ENCODE results near the gene CNTNAP5. TPM values are rescaled to one million over a fixed set of nuclear protein-coding genes. Genes with fewer than 3 reads are reported as not detected.

Gene CNTNAP5
- total RNA-seq, 1 donor from 2014 or later, result not detected

DNA sequence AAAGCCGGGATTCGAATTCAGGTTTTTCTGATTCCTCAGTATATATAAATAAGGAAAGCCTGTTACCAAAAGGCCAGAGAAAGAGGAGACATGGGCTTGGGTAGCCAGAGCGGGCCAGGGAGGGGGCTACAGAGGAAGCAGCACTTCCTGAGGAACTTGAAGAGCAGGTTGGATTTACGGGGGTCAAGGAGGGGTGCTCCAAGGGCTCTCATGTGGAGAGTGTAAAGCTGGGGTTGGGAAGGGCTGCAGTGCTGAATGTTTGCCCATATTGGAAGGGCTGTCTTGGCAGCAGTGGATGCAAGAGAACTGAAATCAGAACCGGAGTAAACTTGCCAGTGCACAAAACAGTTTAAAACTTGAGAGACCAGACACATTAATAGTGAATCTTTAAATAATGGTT is 511.5 kb downstream of the CNTNAP5 start:
- Mint-ChIP-seq H3K27me3 (ENCODE audit: low read depth) (no peaks in the 10 kb centered on the region), H3K27ac (no peak overlapping the region), H3K4me3 (ENCODE audit: low read depth) (no peak overlapping the region), H3K4me1 (ENCODE audit: low read depth) (no peaks in the 10 kb centered on the region), H3K9me3 (peaks cover 32% of the 10 kb centered on the region), H3K36me3 (ENCODE audit: low read depth) (no peaks in the 10 kb centered on the region)
- DNase-seq (ENCODE audit: low spot score), result no peak
- intact Hi-C loops (cut with micrococcal nuclease), result no loop called here

DNA sequence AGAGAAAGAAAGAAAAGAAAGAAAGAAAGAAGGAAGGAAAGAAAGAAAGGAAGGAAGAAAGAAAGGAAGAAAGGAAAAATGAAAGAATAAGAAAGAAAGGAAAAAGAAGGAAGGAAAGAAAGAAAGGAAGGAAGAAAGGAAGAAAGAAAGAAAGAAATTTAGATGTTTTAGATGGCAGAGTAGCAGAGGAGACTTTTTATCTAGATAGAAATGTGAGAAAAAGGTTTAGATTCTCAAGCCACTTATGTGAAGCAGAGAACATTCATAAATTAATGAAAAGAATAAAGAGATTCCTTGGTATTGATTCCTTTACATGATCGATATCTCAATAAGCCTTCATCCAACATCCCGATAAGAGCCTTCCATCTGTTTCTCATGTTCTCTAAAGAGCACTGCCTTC is 513.5 kb downstream of the CNTNAP5 start:
- intact Hi-C loops (cut with micrococcal nuclease), result no loop called here
- H3K9me3 Mint-ChIP-seq, result peaks cover 38% of the 10 kb centered on the region

DNA sequence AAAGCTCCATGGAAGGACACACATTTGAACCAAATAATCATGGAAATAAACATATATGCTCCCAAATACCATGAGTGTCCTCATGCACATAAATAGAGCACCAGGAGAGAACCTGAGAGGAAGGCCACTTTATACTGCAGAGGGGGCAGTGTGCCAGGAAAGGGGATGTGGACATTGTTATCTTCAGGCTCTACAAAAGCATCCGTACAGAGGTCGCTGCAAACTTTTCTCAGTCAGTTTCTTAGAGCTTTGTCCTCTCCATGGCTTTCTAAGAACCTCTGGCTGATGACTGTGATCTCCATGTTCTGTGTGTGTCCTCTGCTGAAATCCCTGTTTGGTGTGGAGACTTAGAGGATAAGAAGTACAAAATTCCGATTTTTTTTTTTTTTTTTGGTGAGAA is 515.7 kb downstream of the CNTNAP5 start:
- intact Hi-C loops (cut with micrococcal nuclease), result no loop called here
- H3K36me3 Mint-ChIP-seq (ENCODE audit: low read depth), result no peaks in the 10 kb centered on the region
- peaks cover 24% of the 10 kb centered on the region for H3K9me3 Mint-ChIP-seq
- no peaks in the 10 kb centered on the region for H3K4me1 Mint-ChIP-seq (ENCODE audit: low read depth)
- H3K4me3 Mint-ChIP-seq (ENCODE audit: low read depth), result no peak overlapping the region
- H3K27ac Mint-ChIP-seq, result no peak overlapping the region
- no peaks in the 10 kb centered on the region for H3K27me3 Mint-ChIP-seq (ENCODE audit: low read depth)
- DNase-seq (ENCODE audit: low spot score), result no peak

More for the DNA sequence above, 513.5 kb downstream of the CNTNAP5 start:
- no peak overlapping the region for H3K27ac Mint-ChIP-seq
- H3K27me3 Mint-ChIP-seq (ENCODE audit: low read depth), result no peaks in the 10 kb centered on the region
- DNase-seq (ENCODE audit: low spot score), result no peak
- H3K36me3 Mint-ChIP-seq (ENCODE audit: low read depth), result no peaks in the 10 kb centered on the region
- H3K4me3 Mint-ChIP-seq (ENCODE audit: low read depth), result no peak overlapping the region
- H3K4me1 Mint-ChIP-seq (ENCODE audit: low read depth), result no peaks in the 10 kb centered on the region

DNA sequence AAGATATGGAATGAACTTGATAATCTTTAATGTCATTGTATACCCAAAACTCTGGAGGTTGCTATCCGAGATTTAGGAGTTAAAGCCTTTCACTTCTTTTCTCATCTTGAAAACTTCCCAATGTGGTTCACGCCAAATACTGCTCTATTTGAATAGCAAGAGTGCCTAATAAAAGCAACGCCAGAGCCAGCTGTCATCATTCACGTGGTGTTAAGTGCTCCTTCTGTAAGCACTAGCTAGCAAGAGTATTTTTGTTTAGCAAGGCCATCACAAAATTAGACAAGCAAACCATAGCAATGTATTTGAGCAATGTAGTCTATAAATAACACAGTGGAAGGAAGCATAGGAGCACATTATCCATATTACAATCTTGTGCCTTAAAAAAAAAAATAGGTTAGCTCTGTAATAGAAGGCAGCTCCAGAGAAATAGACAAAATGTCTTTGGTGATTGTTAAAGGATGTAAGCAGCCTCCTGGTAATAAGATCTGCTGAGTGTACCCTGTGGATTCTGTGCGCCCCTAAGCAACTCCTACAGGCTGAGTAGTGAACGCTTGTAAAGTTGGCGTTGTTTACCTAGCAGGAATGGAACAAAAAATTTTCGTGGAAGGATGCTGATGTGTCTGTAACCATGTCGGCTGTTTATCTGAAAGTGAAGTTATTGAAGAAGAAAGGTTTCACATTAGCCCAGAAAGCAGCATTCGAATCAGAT is 518.0 kb downstream of the CNTNAP5 start:
- intact Hi-C loops (cut with micrococcal nuclease), result no loop called here
- H3K36me3 Mint-ChIP-seq (ENCODE audit: low read depth), result no peaks in the 10 kb centered on the region
- H3K27me3 Mint-ChIP-seq (ENCODE audit: low read depth), result no peaks in the 10 kb centered on the region
- DNase-seq (ENCODE audit: low spot score), result no peak
- H3K9me3 Mint-ChIP-seq, result peaks cover 11% of the 10 kb centered on the region
- no peak overlapping the region for H3K4me3 Mint-ChIP-seq (ENCODE audit: low read depth)
- H3K4me1 Mint-ChIP-seq (ENCODE audit: low read depth), result no peaks in the 10 kb centered on the region
- H3K27ac Mint-ChIP-seq, result no peak overlapping the region

DNA sequence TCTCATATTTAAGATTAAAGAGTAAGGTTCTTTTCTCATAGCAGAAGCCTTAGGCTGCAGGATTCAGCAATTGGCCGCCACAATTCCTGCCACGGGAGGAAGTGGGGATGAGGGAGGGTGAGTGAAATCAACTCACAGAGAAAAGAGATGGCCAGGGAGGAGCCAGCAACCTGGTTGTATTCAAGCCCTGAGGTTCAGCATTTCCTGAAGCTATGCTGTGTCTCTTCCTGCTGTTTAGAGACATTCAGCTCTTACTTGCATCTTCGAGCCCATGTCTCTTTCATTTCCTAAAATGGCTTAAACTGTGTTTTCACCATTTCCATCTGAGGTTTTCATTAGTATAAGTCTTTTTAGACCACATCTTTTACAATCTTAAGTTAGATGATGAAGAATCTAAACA is 522.6 kb downstream of the CNTNAP5 start:
- no peak for DNase-seq (ENCODE audit: low spot score)
- intact Hi-C loops (cut with micrococcal nuclease), result no loop called here
- H3K27ac Mint-ChIP-seq, result no peak overlapping the region
- no peaks in the 10 kb centered on the region for H3K36me3 Mint-ChIP-seq (ENCODE audit: low read depth)
- H3K4me3 Mint-ChIP-seq (ENCODE audit: low read depth), result no peak overlapping the region
- no peaks in the 10 kb centered on the region for H3K27me3 Mint-ChIP-seq (ENCODE audit: low read depth)
- peaks cover 2% of the 10 kb centered on the region for H3K9me3 Mint-ChIP-seq
- H3K4me1 Mint-ChIP-seq (ENCODE audit: low read depth), result no peaks in the 10 kb centered on the region

DNA sequence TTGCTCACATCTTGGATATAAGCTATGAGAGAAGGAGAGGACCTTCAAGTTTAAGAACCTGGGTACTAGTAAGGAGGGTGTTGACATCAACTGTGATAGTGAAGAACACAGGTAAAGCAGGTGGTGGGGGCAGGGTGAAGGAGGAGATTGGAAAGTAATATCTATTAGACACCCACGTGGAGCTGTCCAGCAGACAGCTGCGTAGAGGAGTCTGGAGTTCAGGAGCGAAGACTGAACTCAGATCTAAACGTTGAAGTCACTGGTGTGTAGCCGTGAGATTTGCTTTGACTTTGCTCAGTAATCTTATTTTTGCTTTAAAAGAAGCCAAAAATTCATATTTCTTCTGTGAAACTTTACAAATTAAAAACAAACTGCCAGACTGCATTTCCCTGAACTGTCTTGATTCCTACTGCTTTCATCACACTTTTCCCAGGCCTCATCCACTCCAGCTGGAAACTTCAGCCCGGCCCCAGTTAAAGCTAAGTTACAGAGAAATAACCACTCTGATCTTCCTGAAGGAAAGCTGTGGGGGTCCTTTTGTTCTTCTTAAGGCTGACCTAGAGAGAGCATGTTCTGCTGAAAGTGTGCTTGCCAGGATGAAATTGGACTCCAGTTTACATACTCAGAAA is 533.3 kb downstream of the CNTNAP5 start:
- H3K4me1 Mint-ChIP-seq (ENCODE audit: low read depth), result no peaks in the 10 kb centered on the region
- no peaks in the 10 kb centered on the region for H3K27me3 Mint-ChIP-seq (ENCODE audit: low read depth)
- H3K4me3 Mint-ChIP-seq (ENCODE audit: low read depth), result no peak overlapping the region
- H3K9me3 Mint-ChIP-seq, result peaks cover 20% of the 10 kb centered on the region
- intact Hi-C loops (cut with micrococcal nuclease), result no loop called here
- no peak overlapping the region for H3K27ac Mint-ChIP-seq
- H3K36me3 Mint-ChIP-seq (ENCODE audit: low read depth), result no peaks in the 10 kb centered on the region
- DNase-seq (ENCODE audit: low spot score), result no peak

DNA sequence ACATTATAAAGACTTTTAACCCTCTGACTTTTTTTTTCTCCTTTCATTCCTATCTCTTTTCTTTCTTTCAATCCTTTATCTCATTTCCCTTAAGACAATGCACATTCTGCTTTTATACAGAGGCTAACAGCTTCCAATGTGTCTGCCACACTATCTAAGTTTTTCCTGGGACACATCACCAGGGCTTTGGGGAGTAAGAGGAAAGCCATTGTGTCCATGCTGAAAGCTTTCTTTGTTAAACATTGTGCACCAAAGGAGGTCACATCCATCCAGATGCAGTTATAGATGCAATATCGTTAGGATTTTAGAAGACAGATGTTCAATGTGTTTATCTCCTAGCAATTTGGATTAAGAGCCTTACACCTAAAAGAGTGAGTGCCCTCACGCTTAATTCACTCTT is 534.1 kb downstream of the CNTNAP5 start:
- Mint-ChIP-seq H3K4me3 (ENCODE audit: low read depth) (no peak overlapping the region), H3K9me3 (peaks cover 27% of the 10 kb centered on the region), H3K36me3 (ENCODE audit: low read depth) (no peaks in the 10 kb centered on the region), H3K4me1 (ENCODE audit: low read depth) (no peaks in the 10 kb centered on the region), H3K27me3 (ENCODE audit: low read depth) (no peaks in the 10 kb centered on the region), H3K27ac (no peak overlapping the region)
- no peak for DNase-seq (ENCODE audit: low spot score)
- intact Hi-C loops (cut with micrococcal nuclease), result no loop called here

DNA sequence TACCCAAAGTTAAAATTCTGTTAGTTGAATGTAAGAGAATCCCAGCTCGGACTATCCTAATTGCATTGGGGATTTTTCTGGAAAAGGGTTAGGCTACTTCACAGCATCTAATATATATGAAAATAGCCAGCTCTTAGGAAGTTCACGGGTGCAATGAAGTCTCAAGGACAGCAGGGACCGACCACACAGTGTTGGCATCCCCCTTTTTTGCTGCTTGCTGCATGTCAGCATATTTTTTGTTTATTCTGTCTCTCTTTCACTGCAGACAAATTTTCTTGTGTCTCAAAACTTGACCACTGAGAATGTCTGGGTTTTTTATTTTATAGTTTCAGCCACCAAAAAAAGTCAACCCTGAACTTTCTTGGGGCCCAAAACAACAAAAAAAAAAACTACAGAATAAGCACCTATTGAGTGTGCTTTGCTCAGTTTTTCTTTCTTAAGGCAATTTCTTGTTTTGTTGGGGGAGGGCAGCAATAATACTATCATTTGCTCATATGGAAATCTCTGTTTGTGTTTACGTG is 535.6 kb downstream of the CNTNAP5 start:
- Mint-ChIP-seq H3K27me3 (ENCODE audit: low read depth) (no peaks in the 10 kb centered on the region), H3K9me3 (peaks cover 27% of the 10 kb centered on the region), H3K4me3 (ENCODE audit: low read depth) (no peak overlapping the region), H3K27ac (no peak overlapping the region), H3K36me3 (ENCODE audit: low read depth) (no peaks in the 10 kb centered on the region), H3K4me1 (ENCODE audit: low read depth) (no peaks in the 10 kb centered on the region)
- intact Hi-C loops (cut with micrococcal nuclease), result no loop called here
- no peak for DNase-seq (ENCODE audit: low spot score)

DNA sequence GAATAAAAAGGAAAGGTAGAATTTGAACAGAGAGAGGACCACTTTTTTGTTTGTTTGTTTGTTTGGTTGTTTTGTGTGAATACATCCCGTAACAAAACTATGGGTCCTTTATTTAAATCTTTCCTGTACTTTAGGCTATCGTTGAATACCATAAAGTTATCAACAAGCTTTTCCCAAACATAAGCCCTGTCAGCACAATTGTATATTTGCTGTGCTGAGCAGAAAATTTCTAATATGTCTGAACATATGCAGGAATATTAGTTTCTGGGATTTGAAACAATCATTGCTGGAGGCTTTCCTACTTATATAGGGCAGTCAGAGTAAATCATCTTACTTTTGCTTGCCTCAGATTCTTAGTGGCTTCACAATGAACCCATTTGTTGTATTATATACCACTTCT is 536.4 kb downstream of the CNTNAP5 start:
- H3K36me3 Mint-ChIP-seq (ENCODE audit: low read depth), result no peaks in the 10 kb centered on the region
- no peaks in the 10 kb centered on the region for H3K27me3 Mint-ChIP-seq (ENCODE audit: low read depth)
- intact Hi-C loops (cut with micrococcal nuclease), result no loop called here
- DNase-seq (ENCODE audit: low spot score), result no peak
- H3K4me1 Mint-ChIP-seq (ENCODE audit: low read depth), result no peaks in the 10 kb centered on the region
- H3K9me3 Mint-ChIP-seq, result peaks cover 34% of the 10 kb centered on the region
- no peak overlapping the region for H3K4me3 Mint-ChIP-seq (ENCODE audit: low read depth)
- no peak overlapping the region for H3K27ac Mint-ChIP-seq

DNA sequence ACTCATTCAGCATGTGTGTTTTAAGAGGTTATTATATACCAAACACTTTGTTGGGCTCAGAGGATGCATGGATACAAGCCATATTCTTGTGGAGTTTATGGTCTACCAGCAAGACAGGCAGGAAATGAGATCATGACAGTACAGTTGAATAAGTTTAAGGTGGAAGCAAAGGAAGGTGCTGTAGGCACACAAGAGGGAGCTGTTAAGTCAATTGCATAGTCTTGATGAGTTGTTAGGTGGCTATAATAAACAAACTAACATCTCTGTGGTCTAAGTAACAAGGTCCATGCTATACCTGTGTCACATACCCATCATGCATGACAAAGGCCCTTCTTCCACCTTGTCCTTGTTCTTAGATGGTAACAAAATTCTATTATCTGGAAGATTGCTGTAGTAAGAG is 538.3 kb downstream of the CNTNAP5 start:
- Mint-ChIP-seq H3K27me3 (ENCODE audit: low read depth) (no peaks in the 10 kb centered on the region), H3K27ac (no peak overlapping the region), H3K36me3 (ENCODE audit: low read depth) (no peaks in the 10 kb centered on the region), H3K9me3 (peaks cover 25% of the 10 kb centered on the region), H3K4me3 (ENCODE audit: low read depth) (no peak overlapping the region), H3K4me1 (ENCODE audit: low read depth) (no peaks in the 10 kb centered on the region)
- intact Hi-C loops (cut with micrococcal nuclease), result no loop called here
- DNase-seq (ENCODE audit: low spot score), result no peak

DNA sequence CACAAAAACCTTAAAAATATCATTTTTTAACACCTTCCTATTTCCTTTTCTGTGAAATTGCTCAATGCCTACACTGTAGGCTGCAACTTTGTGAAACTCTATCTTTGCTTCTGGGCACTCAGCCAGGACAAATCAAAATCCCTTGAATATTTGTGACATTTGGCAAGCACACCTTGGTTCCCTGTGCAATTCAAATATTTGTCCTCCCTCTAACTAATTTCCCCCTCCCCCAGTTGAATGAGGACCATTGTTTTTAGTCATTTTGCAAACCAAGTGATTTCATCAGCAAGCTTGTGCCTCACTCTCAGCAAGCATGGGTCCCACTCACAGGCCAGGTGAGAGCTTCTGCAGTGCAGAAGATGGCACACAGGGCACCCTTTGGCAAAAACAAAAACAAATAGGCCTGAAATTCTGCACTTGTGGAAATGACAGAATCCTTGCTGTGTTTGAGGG is 541.5 kb downstream of the CNTNAP5 start:
- Mint-ChIP-seq H3K27me3 (ENCODE audit: low read depth) (no peaks in the 10 kb centered on the region), H3K9me3 (peaks cover 20% of the 10 kb centered on the region), H3K4me1 (ENCODE audit: low read depth) (no peaks in the 10 kb centered on the region), H3K4me3 (ENCODE audit: low read depth) (no peak overlapping the region), H3K27ac (no peak overlapping the region), H3K36me3 (ENCODE audit: low read depth) (no peaks in the 10 kb centered on the region)
- intact Hi-C loops (cut with micrococcal nuclease), result no loop called here
- DNase-seq (ENCODE audit: low spot score), result no peak

DNA sequence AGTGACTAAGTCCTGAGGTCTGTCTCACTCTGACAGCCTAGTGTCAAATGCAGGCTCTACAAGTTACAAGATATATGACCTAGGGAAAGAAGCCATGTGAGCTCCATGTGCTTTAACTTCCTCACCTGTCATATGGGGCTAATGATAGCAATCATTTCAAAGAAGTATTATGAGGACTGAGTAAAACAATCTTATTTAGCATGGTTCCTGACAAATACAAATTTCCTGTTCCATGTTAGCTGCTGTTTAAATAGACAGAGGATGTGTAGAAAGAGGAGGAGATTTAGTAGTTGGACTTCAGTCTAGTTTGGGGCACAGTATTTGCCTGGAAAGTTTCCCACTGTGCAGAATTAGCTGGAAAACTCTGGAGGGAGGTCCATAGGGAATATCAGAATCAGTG is 545.8 kb downstream of the CNTNAP5 start:
- H3K27me3 Mint-ChIP-seq (ENCODE audit: low read depth), result no peaks in the 10 kb centered on the region
- intact Hi-C loops (cut with micrococcal nuclease), result no loop called here
- no peak overlapping the region for H3K4me3 Mint-ChIP-seq (ENCODE audit: low read depth)
- no peak for DNase-seq (ENCODE audit: low spot score)
- peaks cover 9% of the 10 kb centered on the region for H3K9me3 Mint-ChIP-seq
- H3K4me1 Mint-ChIP-seq (ENCODE audit: low read depth), result no peaks in the 10 kb centered on the region
- no peaks in the 10 kb centered on the region for H3K36me3 Mint-ChIP-seq (ENCODE audit: low read depth)
- no peak overlapping the region for H3K27ac Mint-ChIP-seq

DNA sequence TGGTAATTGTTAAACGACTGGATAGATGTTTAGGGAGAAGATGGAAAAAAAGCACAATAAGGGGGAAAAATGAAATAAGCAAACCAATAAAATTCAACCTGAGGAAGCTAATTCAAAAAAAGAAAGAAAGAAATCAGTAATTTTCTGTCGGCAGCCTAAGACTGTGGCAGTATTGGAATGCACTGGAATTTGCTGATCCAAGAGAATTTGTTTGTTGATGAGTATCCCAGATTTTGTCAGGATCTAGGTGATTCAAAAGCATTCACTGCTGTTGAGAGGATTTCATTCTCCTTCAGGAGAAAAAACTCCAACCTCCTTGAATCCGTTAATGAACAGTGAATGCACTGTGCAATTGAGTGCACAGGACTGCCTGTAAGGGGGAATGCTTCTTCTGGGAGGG is 546.7 kb downstream of the CNTNAP5 start:
- Mint-ChIP-seq H3K4me1 (ENCODE audit: low read depth) (no peaks in the 10 kb centered on the region), H3K9me3 (peaks cover 3% of the 10 kb centered on the region), H3K27ac (no peak overlapping the region), H3K36me3 (ENCODE audit: low read depth) (no peaks in the 10 kb centered on the region), H3K4me3 (ENCODE audit: low read depth) (no peak overlapping the region), H3K27me3 (ENCODE audit: low read depth) (no peaks in the 10 kb centered on the region)
- intact Hi-C loops (cut with micrococcal nuclease), result no loop called here
- DNase-seq (ENCODE audit: low spot score), result no peak
